Prostate gland (tissue), 2 donors: Measurements from ENCODE around the gene PSTPIP1. TPM values are rescaled to one million over a fixed set of nuclear protein-coding genes. Genes with fewer than 3 reads are reported as not detected.
"Not testable (repeated sequence)": the region's sequence is repeated elsewhere in the genome, so short reads cannot be mapped to it uniquely, and the experiment has no call there.

Experiments
- DNase-seq: peaks from one replicate; pipeline ENCODE4 v3.0.0-alpha.2; 2019; ENCODE audit warnings: low spot score
- H3K27ac ChIP-seq, 2 donors: fragments of 200-600 bp; sonication (generic); 2 replicates each; pipeline ENCODE4 v1.5.1; 2017 to 2019
- H3K27me3 ChIP-seq: fragments of 200-600 bp; sonication (generic); replicated peaks from 2 replicates; pipeline ENCODE4 v1.5.1; 2019; ENCODE audit not compliant: insufficient read depth
- H3K36me3 ChIP-seq, 2 donors: fragments of 200-600 bp; sonication (generic); 1 replicate in 1 of 2; 2 replicates in 1 of 2; pipeline versions ENCODE4 v1.5.1 to v1.8.1; 2017 to 2019
- H3K4me1 ChIP-seq: fragments of 200-600 bp; sonication (generic); replicated peaks from 2 replicates; pipeline ENCODE4 v1.5.1; 2019
- H3K4me3 ChIP-seq, 2 donors: fragments of 200-600 bp; sonication (generic); 2 replicates each; pipeline ENCODE4 v1.5.1; 2017 to 2019
- H3K9me3 ChIP-seq: fragments of 200-600 bp; sonication (generic); 2 replicates; pipeline ENCODE4 v1.5.1; 2017
- POLR2A ChIP-seq: fragments of 450-650 bp; IDR thresholded peaks from one replicate; pipeline ENCODE4 v1.6.1; 2016; ENCODE audit warnings: antibody characterized with exemption, mild to moderate bottlenecking
- POLR2AphosphoS5 ChIP-seq: sonication (generic); formaldehyde crosslinking; IDR thresholded peaks from one replicate; pipeline ENCODE4 v1.6.1; 2017; ENCODE audit warnings: antibody characterized with exemption
- WGBS: methylation state at CpG from one replicate; pipeline ENCODE4 v1.1.5; 2018; 5-methylcytosine and 5-hydroxymethylcytosine counted together
- intact Hi-C: fragments of 100-400 bp; cut with DNase I; formaldehyde crosslinking; loops from one replicate; pipeline ENCODE4 v1.14.2; 2022
- total RNA-seq, 2 donors: library from RNA; depleted of rRNA; stranded (reverse); fragments of >200 nt; gene quantifications; one replicate each; pipeline ENCODE4 v1.1.0, GENCODE V29; 2016
- TF ChIP-seq, protein P1 (sequence below), 4 experiments: fragments of 200-600 bp in 2 of 4; fragments of 450-650 bp in 2 of 4; sonication (generic) in 2 of 4; IDR thresholded peaks; 1 replicate in 3 of 4; 2 replicates in 1 of 4; pipeline ENCODE4 v1.5.1; 2016 to 2019; ENCODE audit warnings: antibody characterized with exemption in 4 of 4, mild to moderate bottlenecking in 2 of 4, moderate library complexity in 2 of 4

Gene PSTPIP1
- total RNA-seq, 2 donors from 2014 or later: 2.1 to 7.0 TPM

DNA sequence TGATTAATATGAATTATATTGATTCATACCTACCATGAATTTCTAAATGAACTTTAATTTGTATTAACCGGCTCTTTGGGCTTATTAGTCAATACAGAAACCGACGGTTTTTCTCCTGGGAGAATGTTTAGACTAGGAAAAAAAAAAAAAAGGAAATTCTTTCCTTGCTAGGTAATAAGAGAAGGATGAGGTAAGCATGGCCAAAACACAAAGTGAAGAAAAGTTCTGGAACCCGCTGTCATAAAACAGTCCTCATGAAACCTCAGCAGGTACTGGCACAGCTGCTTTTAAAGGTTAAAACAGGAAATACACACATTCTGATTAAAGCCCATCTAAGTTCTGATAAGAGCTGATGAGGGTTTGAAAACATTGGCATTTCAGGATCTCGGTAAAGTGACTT lies 30.8 kb upstream of the PSTPIP1 start:
- Histone ChIP-seq H3K4me3 (no peak overlapping the region), H3K4me1 (no peaks in the 10 kb centered on the region), H3K36me3 (no peaks in the 10 kb centered on the region), H3K27me3 (no peaks in the 10 kb centered on the region), H3K27ac (no peak overlapping the region), H3K9me3 (no peaks in the 10 kb centered on the region)
- intact Hi-C loops: no loop called here
- WGBS: 17% methylated on average over 5 of the region's 5 CpGs
- TF ChIP-seq POLR2AphosphoS5 (no peak), POLR2A (no peak)
- TF ChIP-seq, protein P1, sequence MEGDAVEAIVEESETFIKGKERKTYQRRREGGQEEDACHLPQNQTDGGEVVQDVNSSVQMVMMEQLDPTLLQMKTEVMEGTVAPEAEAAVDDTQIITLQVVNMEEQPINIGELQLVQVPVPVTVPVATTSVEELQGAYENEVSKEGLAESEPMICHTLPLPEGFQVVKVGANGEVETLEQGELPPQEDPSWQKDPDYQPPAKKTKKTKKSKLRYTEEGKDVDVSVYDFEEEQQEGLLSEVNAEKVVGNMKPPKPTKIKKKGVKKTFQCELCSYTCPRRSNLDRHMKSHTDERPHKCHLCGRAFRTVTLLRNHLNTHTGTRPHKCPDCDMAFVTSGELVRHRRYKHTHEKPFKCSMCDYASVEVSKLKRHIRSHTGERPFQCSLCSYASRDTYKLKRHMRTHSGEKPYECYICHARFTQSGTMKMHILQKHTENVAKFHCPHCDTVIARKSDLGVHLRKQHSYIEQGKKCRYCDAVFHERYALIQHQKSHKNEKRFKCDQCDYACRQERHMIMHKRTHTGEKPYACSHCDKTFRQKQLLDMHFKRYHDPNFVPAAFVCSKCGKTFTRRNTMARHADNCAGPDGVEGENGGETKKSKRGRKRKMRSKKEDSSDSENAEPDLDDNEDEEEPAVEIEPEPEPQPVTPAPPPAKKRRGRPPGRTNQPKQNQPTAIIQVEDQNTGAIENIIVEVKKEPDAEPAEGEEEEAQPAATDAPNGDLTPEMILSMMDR (IDR thresholded peaks at IDR 0.05): no peak
- DNase-seq: no peak

- not testable (repeated sequence) for H3K4me1 ChIP-seq, DNase-seq
- WGBS: 68% methylated on average over 7 of the region's 7 CpGs
These were observed 28.9 kb upstream of the PSTPIP1 start for GRCh38 chr15:76966051-76966450.

DNA sequence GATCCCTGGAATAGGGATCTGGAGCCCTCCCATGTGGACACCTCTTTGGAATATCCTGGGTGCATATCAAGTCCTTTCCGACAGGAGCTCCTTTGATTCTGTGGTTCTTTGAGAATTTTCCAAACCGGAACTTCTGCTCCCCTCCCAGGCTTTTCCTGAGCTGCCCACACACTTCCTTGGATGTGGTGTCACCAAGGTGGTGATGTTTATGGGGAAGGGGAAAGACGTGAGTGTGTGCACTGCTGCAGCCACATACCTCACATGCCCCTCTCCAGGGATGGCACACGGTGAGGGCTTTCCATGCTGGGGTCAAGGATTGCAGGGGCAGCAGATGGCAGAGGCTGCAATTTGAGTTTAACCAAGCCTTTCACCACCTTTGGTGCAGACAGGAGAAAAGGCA lies 27.9 kb upstream of the PSTPIP1 start:
- no peaks in the 10 kb centered on the region for H3K4me1 ChIP-seq
- no peaks in the 10 kb centered on the region for H3K36me3 ChIP-seq
- DNase-seq: no peak
- no peaks in the 10 kb centered on the region for H3K9me3 ChIP-seq
- H3K27me3 ChIP-seq: no peaks in the 10 kb centered on the region
- intact Hi-C loops: no loop called here
- H3K4me3 ChIP-seq: no peak overlapping the region
- H3K27ac ChIP-seq: no peak overlapping the region
- 30% methylated on average over 4 of the region's 4 CpGs for WGBS
- no peak for TF ChIP-seq POLR2AphosphoS5
- TF ChIP-seq, protein P1 (IDR thresholded peaks at IDR 0.05): no peak
- TF ChIP-seq POLR2A: no peak

More at GRCh38 chr15:76966051-76966450, 28.9 kb upstream of the PSTPIP1 start:
- H3K9me3 ChIP-seq, H3K4me3 ChIP-seq, H3K27me3 ChIP-seq, H3K36me3 ChIP-seq, intact Hi-C loops, H3K27ac ChIP-seq: not testable (repeated sequence)

- no peak overlapping the region for H3K4me3 ChIP-seq
- WGBS: 85% methylated on average over 1 of the region's 1 CpG
- no peaks in the 10 kb centered on the region for H3K27me3 ChIP-seq
- intact Hi-C loops: no loop called here
- no peak for TF ChIP-seq POLR2AphosphoS5
- no peak for TF ChIP-seq POLR2A
- TF ChIP-seq, protein P1 (IDR thresholded peaks at IDR 0.05): no peak
- DNase-seq: no peak
- H3K9me3 ChIP-seq: no peaks in the 10 kb centered on the region
- H3K36me3 ChIP-seq: no peaks in the 10 kb centered on the region
- no peak overlapping the region for H3K27ac ChIP-seq
- no peaks in the 10 kb centered on the region for H3K4me1 ChIP-seq
These were observed 26.6 kb upstream of the PSTPIP1 start for GRCh38 chr15:76968306-76968705.

DNA sequence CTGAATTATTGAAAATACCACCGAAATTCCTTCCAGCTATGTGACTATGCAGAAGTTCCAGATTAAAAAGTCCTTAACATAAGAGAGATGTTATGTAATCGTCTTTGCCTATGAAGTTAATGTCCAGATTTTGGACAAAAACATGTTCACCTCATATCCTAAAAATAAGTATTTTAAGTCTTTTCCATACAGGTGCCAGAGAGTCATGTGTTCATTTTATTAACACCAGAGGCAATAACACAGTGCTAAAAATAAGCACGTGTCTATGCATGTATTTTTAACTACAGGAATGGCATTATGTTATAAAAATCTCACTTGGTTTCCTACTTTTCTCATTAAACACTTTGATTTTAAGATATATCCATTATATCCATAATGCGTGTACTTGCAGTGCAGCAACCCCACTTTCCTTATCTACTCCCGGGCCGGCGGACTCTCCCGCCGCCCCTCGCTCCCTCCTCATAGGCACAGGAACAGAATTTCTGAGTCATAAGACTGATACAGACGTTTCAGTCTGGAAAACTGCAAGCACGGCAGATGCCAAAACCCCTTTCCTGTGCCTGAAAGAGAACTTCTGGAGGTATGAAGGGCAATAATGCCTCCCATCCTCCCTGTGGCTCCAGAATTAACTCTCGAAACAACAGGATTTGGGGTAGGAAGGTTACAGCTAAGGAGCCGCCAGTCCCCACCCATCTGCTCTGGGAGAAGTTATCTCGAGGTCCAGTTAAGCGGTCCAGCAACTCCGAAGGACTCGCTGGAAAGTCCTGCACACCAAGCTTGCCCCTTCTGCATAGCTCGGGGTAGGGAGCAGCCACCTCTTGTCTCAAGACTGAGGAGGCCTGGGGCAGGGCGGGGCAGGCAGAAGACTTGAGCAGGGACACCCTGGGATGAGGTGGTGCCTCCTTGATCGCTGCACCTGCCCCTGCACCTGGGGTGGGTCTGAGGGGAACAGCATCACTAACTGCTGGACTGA lies 22.3 kb upstream of the PSTPIP1 start:
- H3K4me3 ChIP-seq: no peak overlapping the region
- DNase-seq: no peak

More for the DNA sequence above, 22.3 kb upstream of the PSTPIP1 start:
- H3K9me3 ChIP-seq: no peaks in the 10 kb centered on the region
- TF ChIP-seq POLR2AphosphoS5 (no peak), POLR2A (no peak)
- TF ChIP-seq, protein P1 (IDR thresholded peaks at IDR 0.05): no peak
- H3K27me3 ChIP-seq: no peaks in the 10 kb centered on the region
- 43% methylated on average over 21 of the region's 21 CpGs for WGBS
- H3K27ac ChIP-seq: no peak overlapping the region
- no peaks in the 10 kb centered on the region for H3K4me1 ChIP-seq
- H3K36me3 ChIP-seq: no peaks in the 10 kb centered on the region
- intact Hi-C loops: no loop called here
